ES-I3 (cell line): ENCODE results near the gene SCUBE2.

Source experiments
- H3K36me3 ChIP-seq: 2 replicates; pipeline ENCODE4 v1.6.1; 2013; ENCODE audit warnings: mild to moderate bottlenecking, low read length, control low read depth, moderate library complexity; ENCODE audit not compliant: insufficient read depth
- H3K4me1 ChIP-seq: 2 replicates; pipeline ENCODE4 v1.6.1; 2013; ENCODE audit warnings: mild to moderate bottlenecking, control low read depth, low read length; ENCODE audit not compliant: insufficient read depth
- H3K9ac ChIP-seq: 2 replicates; pipeline ENCODE4 v1.6.1; 2013; ENCODE audit warnings: low read depth, mild to moderate bottlenecking, low read length, moderate library complexity
- H3K9me3 ChIP-seq: 2 replicates; pipeline ENCODE4 v1.6.1; 2013; ENCODE audit warnings: mild to moderate bottlenecking, low read length, moderate library complexity; ENCODE audit not compliant: control insufficient read depth, insufficient read depth

The SCUBE2 gene

GRCh38 chr11:9056467-9056866 lies 34.9 kb downstream of the SCUBE2 start:
- Histone ChIP-seq H3K4me1 (peaks cover 8% of the 10 kb centered on the region; the same call in 1 of the 2 replicates), H3K9ac (no peak overlapping the region), H3K36me3 (no peaks in the 10 kb centered on the region), H3K9me3 (no peaks in the 10 kb centered on the region)

GRCh38 chr11:9053316-9054035 lies 37.9 kb downstream of the SCUBE2 start:
- Histone ChIP-seq H3K9me3 (no peaks in the 10 kb centered on the region), H3K36me3 (no peaks in the 10 kb centered on the region), H3K9ac (no peak overlapping the region), H3K4me1 (peaks cover 10% of the 10 kb centered on the region)

- H3K4me1 ChIP-seq: peaks cover 20% of the 10 kb centered on the region
- no peak overlapping the region for H3K9ac ChIP-seq
- no peaks in the 10 kb centered on the region for H3K36me3 ChIP-seq
- no peaks in the 10 kb centered on the region for H3K9me3 ChIP-seq
These were observed 39.1 kb downstream of the SCUBE2 start for GRCh38 chr11:9052316-9052715.

- Histone ChIP-seq H3K9ac (no peak overlapping the region), H3K36me3 (no peaks in the 10 kb centered on the region), H3K4me1 (peaks cover 30% of the 10 kb centered on the region), H3K9me3 (no peaks in the 10 kb centered on the region)
These were observed 41.4 kb downstream of the SCUBE2 start for GRCh38 chr11:9049959-9050358.

- Histone ChIP-seq H3K36me3 (no peaks in the 10 kb centered on the region), H3K4me1 (peaks cover 23% of the 10 kb centered on the region), H3K9ac (no peak overlapping the region), H3K9me3 (no peaks in the 10 kb centered on the region)
These were observed 43.4 kb downstream of the SCUBE2 start for GRCh38 chr11:9047964-9048523.

- Histone ChIP-seq H3K9ac (no peak overlapping the region), H3K36me3 (no peaks in the 10 kb centered on the region), H3K4me1 (peaks cover 22% of the 10 kb centered on the region), H3K9me3 (no peaks in the 10 kb centered on the region)
These were observed 44.9 kb downstream of the SCUBE2 start for GRCh38 chr11:9046481-9046880.

- Histone ChIP-seq H3K9me3 (no peaks in the 10 kb centered on the region), H3K9ac (no peak overlapping the region), H3K36me3 (no peaks in the 10 kb centered on the region), H3K4me1 (peaks cover 13% of the 10 kb centered on the region)
These were observed 48.9 kb downstream of the SCUBE2 start for GRCh38 chr11:9042488-9042887.

- Histone ChIP-seq H3K9ac (no peak overlapping the region), H3K9me3 (no peaks in the 10 kb centered on the region), H3K4me1 (peaks cover 12% of the 10 kb centered on the region), H3K36me3 (no peaks in the 10 kb centered on the region)
These were observed 49.7 kb downstream of the SCUBE2 start for GRCh38 chr11:9041747-9042146.

GRCh38 chr11:9040410-9040809 lies 51.0 kb downstream of the SCUBE2 start:
- Histone ChIP-seq H3K4me1 (peaks cover 8% of the 10 kb centered on the region; the same call in 1 of the 2 replicates), H3K36me3 (no peaks in the 10 kb centered on the region), H3K9ac (no peak overlapping the region), H3K9me3 (no peaks in the 10 kb centered on the region)

- no peak overlapping the region for H3K9ac ChIP-seq
- H3K4me1 ChIP-seq: peaks cover 8% of the 10 kb centered on the region; the same call in 1 of the 2 replicates
- no peaks in the 10 kb centered on the region for H3K9me3 ChIP-seq
- no peaks in the 10 kb centered on the region for H3K36me3 ChIP-seq
These were observed 51.5 kb downstream of the SCUBE2 start for GRCh38 chr11:9039863-9040262.

- Histone ChIP-seq H3K9me3 (no peaks in the 10 kb centered on the region), H3K4me1 (peaks cover 8% of the 10 kb centered on the region; the same call in 1 of the 2 replicates), H3K9ac (no peak overlapping the region), H3K36me3 (no peaks in the 10 kb centered on the region)
These were observed 52.2 kb downstream of the SCUBE2 start for GRCh38 chr11:9039198-9039597.

- H3K9ac ChIP-seq: no peak overlapping the region
- H3K9me3 ChIP-seq: no peaks in the 10 kb centered on the region
- H3K36me3 ChIP-seq: no peaks in the 10 kb centered on the region
- peaks cover 8% of the 10 kb centered on the region; the same call in 1 of the 2 replicates for H3K4me1 ChIP-seq
These were observed 52.9 kb downstream of the SCUBE2 start for GRCh38 chr11:9038541-9038940.

GRCh38 chr11:9037963-9038362 lies 53.4 kb downstream of the SCUBE2 start:
- no peaks in the 10 kb centered on the region for H3K36me3 ChIP-seq
- no peaks in the 10 kb centered on the region for H3K9me3 ChIP-seq
- H3K4me1 ChIP-seq: peaks cover 8% of the 10 kb centered on the region; the same call in 1 of the 2 replicates
- no peak overlapping the region for H3K9ac ChIP-seq

- Histone ChIP-seq H3K9me3 (no peaks in the 10 kb centered on the region), H3K36me3 (no peaks in the 10 kb centered on the region), H3K4me1 (peaks cover 8% of the 10 kb centered on the region; the same call in 1 of the 2 replicates), H3K9ac (no peak overlapping the region)
These were observed 54.2 kb downstream of the SCUBE2 start for GRCh38 chr11:9037046-9037780.

GRCh38 chr11:9030601-9031000 lies 60.8 kb downstream of the SCUBE2 start:
- Histone ChIP-seq H3K4me1 (no peaks in the 10 kb centered on the region), H3K9me3 (no peaks in the 10 kb centered on the region), H3K9ac (no peak overlapping the region), H3K36me3 (no peaks in the 10 kb centered on the region)
